Measurements from ENCODE around the gene KCTD3.

Gene KCTD3

DNA sequence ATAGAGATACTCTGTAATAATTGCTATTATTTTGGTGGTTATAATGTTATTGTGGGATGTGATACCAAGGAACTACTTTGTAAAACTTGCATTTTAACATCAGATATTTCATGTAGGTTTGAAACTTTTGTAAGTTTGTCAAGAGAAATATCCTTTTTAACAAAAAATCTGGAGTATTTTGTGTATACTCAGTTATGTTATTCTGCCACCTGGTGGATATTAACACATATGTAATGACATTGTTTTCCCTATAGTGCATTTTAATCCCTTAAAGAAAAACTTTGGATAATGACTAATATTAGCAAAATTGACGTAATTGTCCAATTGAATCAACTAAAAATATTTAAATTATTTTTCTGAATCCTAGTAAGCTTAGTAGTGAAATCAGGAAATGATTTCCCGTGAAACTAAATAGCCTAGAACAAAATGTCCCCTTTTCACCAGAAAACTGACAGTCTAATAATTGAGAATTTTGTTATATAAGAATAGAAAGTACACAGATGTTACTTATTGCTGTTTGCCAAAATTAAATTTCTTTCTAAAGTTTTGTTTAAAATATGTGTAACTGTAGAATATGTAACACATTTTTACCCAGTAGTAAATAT is 39.6 kb downstream of the KCTD3 start:
- peak in 1 of 3 experiments; percentile 22 for DNase-seq

DNA sequence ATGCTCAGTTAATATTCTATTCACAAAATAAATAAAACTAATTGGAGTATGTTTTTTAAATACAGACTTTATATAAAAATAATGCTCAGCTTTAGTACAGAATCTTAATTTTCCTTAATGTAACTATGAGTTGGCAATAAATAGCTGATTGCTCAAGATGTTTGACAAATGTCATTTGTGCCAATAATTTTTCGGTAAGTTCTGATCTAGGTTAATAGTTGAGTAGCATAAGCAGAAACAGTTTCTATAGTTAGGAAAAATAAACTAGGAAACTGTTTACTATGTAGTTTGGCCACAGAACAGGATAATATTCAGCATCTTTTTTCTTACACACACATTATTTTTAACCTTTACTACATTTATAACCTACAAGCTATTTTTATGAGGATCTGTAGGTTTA is 40.3 kb downstream of the KCTD3 start:
- no peak for DNase-seq

DNA sequence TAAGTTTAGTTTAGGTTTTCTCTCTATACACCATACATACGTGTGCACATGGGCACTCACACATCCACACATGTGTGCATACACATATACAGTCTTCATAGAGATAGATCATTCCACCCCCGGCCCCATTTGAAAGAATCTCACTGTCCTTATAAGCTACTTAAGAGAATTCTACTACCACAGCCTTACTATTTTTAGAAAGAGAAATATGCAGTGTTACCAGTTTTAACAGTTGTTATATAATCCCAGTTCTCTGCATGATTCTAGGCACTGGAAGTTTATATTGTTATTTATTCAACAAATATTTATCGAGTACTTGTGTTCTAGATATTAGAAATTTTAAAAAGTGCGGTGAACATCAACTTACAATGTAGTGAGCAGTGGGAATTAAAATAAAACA is 41.5 kb downstream of the KCTD3 start:
- no peak for DNase-seq

DNA sequence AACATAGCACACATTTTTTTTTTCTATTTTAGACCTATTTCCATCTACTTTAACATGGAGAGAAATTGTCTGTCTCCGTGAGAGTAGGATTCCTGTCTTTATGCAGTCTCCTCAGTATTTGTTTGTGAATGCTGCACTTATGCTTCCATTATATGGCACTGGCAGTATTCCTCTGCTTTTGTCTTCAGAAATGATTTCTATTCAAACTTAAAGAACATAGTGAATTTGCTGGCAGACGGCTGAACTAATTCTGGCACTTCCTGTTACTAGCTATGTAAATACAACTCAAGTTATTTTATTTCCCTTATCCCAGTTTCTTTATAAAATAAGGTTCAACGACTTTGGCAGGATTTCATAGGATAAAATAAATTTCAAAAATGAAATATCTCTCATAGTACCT is 45.3 kb downstream of the KCTD3 start:
- no peak for DNase-seq

DNA sequence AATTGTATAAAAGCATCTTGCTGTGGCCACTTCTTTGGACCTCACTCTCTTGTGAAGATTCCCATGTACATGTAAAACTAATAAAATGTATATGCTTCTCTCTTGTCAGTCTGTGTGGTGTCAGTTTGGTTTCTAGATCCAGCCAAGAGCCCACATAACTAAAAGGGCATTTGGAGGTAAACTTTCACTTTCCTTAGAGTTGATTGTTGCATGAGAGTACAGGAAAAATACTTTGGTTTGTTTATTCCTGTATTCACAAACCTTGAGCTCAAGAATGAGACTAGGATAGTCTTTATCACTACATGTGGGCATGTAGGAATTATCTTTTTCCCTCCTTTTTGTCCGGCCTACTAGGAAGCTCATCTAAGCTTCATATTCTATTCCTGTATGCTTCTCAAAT is 50.9 kb downstream of the KCTD3 start:
- no peak for DNase-seq

GRCh38 chr1:215623162-215623561 is 56.1 kb downstream of the KCTD3 start:
- DNase-seq, result no peak

DNA sequence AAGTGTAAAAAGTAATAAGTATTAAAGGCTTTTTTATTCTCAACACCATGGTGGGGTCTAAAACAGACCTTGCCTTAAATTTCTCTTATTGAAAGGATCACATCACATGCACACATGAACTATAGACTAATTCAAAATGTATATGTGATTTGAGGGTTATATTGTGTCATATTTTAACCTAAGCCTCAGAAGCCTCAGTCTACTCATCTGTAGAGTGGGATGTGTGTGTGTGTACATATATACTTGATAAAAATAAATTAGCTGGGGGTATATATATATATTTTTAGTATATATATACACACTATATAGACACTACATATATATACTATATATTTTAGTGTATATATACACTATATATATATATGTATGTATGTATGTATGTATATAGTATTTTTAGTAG is 58.8 kb downstream of the KCTD3 start:
- DNase-seq, result no peak

DNA sequence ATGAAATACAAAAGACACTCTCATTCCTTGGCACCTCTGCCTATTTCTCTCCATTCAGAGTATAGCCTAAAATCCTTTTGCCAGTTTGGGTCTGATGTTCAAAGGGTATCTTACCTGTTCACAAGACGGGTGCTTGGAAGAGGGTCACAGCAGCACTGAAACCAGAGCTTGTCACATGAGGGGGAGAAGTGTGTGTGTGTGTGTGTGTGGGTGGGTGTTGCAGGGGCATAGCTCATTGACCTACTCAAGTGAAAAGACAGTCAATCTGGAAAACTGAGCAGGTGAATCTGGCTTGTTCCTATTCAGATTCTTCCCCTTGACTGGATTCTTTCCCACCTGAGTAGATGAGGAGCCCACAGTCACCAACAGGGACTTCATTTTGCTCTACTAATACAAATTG is 63.9 kb downstream of the KCTD3 start:
- peak in 1 of 3 experiments; percentile 38 for DNase-seq

GRCh38 chr1:215631489-215631888 is 64.4 kb downstream of the KCTD3 start:
- DNase-seq, result peak; percentile 42 to 94 (median 78)

GRCh38 chr1:215635827-215636226 is 68.7 kb downstream of the KCTD3 start:
- DNase-seq, result no peak

- no peak for DNase-seq
Observed at GRCh38 chr1:215636258-215636965, 69.3 kb downstream of the KCTD3 start.

DNA sequence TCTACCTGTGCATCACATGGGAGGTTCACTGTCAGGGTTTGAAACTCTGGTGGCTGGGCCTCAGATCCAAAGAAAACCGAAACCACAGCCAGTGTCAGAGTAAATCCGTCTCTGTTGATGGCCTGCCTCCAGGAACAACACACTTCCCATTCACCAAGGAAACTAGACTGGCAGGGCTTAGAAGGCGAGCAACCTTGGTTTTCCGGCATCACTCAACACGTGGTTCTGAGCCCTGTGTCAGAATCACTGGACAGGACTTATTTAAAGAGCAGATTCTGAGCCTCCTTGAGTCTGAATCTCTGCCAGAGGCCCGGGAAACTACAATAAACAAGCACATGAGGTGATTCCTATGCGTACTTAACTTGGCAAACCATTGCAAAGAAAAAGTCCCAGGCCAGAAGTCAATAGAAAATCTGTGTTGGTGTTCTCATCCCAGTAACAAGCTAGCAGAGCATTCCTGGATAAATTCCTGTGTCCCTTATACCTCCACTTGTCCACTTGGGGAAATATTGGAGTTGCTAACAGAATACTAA is 70.0 kb downstream of the KCTD3 start:
- DNase-seq, result no peak

GRCh38 chr1:215640429-215641148 is 73.5 kb downstream of the KCTD3 start:
- DNase-seq, result no peak

DNA sequence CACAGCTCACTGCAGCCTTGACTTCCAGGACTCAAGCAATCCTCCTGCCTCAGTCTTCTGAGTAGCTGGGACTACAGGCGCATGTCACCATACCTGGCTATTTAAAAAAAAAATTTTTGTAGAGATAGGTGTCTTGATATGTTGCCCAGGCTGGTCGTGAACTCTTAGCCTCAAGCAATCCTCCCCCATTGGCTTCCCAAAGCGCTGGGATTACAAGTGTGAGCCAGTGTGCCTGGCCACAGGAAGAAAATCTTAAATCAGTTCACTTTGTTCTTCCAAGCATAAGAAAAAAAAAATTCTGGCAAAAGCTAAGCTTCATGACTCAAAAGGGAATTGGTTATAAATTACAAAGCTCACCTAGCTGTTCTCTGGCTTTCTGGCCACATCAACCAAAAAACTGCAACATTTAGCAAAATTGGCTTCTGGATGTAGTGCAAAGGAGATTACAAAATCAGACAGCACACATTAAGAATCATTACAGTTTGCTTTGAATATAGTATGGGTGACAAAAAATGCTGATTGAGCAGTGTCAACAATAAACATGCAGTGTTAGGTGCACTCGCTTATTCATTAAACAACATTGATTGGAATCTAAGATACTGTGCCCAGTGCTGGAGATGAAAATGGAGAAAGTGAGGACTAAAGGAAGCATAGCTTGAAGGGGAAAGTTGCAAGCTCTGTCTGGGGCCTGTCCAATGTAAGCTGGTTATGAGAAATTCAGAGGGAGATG is 76.7 kb downstream of the KCTD3 start:
- DNase-seq, result no peak

DNA sequence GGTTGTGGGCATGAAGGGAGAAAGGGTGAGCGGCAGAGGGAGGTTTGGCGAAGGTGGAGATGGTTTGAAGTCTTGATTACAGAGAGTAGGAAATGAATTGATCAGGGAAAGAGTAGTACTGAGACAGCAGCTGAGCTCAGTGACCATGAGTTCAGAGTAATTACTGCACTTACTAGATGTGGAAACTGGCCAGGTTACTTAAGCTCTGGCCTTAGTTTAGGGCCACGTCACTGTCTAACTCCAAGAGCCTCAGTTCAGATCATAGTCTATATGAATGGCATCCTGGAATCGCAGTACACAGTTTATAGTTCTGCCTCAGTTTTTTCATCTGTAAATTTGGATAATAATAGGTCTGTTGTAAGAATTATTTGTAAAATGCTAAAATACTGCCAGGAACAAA is 78.1 kb downstream of the KCTD3 start:
- no peak for DNase-seq

- no peak for DNase-seq
Observed at GRCh38 chr1:215645861-215646260, 78.8 kb downstream of the KCTD3 start.

DNA sequence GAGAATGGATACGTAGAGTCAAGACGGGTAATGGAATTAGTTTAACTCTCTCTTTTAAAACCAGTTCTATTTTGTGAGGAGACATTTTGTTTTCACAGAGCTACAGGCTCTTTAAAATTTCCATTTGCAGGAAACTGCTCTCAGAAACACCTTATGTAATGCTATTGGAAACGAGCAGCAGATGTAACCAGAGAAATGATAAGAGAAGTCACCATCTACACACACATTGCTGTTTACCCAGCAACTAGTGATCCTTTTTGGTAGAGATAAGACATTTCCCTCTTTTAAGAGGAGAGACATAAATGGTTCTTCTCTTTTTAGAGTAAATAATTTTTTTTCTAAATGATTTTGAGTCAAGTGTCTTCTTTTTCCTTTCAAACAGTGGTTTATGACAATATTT is 80.6 kb downstream of the KCTD3 start:
- DNase-seq, result no peak

DNA sequence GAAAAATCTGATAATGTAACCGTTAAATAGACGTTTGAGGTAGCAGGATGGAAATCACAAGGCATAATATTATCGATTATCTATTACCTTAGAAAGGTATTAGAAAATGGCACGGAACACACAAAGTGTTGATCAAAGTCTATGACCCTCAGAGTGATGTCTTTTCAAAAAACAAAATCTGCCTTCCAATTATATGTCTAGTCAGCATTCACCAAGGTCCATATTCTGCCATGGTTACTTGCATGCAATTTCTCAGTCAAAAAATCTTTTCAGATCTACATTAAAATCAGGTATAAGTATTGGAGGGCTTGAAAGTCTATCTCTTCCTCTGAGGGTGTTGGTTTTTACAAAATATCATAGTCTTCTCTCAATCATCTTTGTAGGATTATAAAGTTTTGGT is 81.9 kb downstream of the KCTD3 start:
- DNase-seq, result no peak

- no peak for DNase-seq
Observed at GRCh38 chr1:215650446-215651149, 83.5 kb downstream of the KCTD3 start.

GRCh38 chr1:215651867-215652266 is 84.8 kb downstream of the KCTD3 start:
- no peak for DNase-seq

GRCh38 chr1:215652371-215652770 is 85.3 kb downstream of the KCTD3 start:
- no peak for DNase-seq

- no peak for DNase-seq
Observed at GRCh38 chr1:215657047-215657446, 89.9 kb downstream of the KCTD3 start.

DNA sequence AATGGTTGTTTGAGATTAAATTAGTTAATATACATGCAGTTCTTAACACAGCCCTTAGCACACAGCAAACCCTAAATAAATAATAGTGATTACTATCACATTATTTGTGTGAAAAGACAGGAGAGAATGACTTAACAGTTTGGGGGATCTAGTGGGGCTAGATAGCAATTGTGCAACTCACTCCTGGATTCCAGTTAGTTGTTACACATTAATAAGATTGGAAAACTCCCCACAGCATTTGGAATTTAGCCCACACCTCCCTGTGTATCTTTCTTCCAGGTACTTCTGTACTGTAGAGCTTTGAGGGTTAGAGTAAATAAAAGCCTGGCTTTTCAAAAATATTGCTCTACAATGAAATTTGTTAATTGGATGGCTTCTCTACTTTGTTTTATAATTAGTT is 93.2 kb downstream of the KCTD3 start:
- DNase-seq, result no peak

Data from NCI-H1417 (cell line).